Measurements from ENCODE around the gene DGKA.
A peak's percentile ranks its signal among the peaks of the same experiment; 100 is the strongest.
"Not testable (repeated sequence)": the region's sequence is repeated elsewhere in the genome, so short reads cannot be mapped to it uniquely, and the experiment has no call there.

Gene DGKA

DNA sequence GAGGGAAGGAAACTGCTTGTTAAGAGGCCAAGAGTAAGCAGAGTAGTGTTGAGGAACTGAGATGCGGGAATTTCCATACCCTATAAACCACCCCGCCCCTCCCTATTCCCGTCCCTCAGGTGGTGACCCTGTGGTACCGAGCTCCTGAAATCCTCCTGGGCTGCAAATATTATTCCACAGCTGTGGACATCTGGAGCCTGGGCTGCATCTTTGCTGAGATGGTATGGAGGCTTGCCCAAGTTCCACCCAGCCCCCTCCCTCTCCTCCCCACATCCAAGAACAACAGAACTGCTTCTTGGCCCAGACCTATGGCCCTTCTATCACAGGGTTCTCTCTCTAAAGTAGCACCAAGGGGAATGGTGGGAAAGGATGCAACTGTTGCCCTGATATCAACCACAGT is 38.4 kb downstream of the DGKA start:
- DNase-seq (ENCODE audit: low spot score) = no peak

DNA sequence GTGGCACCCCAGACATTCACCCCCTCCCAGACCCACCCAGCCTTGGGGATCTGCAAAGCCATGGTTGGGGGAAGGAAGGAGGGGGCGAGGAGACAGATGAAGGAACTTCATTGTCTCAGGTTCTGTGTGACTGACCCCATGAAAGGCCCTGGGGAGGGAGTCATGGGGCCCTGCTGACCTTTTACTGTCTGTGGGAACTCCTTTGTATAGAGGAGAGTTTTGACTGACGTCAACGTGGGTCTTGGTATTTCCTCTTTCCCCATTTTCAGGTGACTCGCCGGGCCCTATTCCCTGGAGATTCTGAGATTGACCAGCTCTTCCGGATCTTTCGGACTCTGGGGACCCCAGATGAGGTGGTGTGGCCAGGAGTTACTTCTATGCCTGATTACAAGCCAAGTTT is 39.8 kb downstream of the DGKA start:
- DNase-seq (ENCODE audit: low spot score) = no peak

DNA sequence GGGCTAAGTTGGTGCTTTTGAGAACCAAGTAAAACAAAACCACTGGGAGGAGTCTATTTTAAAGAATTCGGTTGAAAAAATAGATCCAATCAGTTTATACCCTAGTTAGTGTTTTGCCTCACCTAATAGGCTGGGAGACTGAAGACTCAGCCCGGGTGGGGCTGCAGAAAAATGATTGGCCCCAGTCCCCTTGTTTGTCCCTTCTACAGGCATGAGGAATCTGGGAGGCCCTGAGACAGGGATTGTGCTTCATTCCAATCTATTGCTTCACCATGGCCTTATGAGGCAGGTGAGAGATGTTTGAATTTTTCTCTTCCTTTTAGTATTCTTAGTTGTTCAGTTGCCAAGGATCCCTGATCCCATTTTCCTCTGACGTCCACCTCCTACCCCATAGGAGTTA is 41.1 kb downstream of the DGKA start:
- peak; percentile 65 for DNase-seq (ENCODE audit: low spot score)

DNA sequence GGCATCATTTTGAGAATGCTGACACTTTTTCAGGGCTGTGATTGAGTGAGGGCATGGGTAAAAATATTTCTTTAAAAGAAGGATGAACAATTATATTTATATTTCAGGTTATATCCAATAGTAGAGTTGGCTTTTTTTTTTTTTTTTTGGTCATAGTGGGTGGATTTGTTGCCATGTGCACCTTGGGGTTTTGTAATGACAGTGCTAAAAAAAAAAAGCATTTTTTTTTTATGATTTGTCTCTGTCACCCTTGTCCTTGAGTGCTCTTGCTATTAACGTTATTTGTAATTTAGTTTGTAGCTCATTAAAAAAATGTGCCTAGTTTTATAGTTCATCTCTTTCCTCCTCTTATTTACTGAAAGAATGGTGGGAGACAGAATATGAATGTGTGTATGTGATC is 41.5 kb downstream of the DGKA start:
- DNase-seq (ENCODE audit: low spot score) = no peak

DNA sequence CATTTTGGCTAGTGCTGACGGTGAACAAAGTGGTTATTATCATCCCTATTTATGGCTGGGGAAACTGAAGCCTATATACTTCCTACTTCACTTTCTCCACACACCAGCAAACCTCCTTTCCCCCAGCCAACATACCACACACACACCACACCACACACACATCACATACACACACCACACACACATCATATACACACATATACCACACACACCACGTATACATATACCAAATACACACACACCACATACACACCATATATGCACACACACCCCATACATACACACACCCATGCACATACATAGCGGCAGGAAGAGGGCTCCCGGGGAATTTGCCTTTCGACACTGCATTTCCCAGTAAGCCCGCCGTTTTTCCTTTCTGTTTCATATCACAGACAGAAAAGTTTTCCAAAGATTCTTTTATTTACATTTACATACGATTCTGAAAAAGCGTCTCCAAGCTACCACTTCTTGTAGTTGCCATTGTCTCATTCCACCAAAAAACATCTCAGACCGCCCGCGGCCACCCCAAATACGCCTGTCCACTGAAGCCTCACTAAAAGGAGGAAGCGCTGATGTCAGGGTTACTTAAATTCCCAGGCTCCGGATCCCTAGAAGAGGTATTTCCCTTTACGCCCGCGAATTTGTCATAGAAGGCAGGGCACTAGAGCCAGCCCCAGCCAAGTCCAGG is 42.1 kb downstream of the DGKA start:
- no peak for DNase-seq (ENCODE audit: low spot score)

DNA sequence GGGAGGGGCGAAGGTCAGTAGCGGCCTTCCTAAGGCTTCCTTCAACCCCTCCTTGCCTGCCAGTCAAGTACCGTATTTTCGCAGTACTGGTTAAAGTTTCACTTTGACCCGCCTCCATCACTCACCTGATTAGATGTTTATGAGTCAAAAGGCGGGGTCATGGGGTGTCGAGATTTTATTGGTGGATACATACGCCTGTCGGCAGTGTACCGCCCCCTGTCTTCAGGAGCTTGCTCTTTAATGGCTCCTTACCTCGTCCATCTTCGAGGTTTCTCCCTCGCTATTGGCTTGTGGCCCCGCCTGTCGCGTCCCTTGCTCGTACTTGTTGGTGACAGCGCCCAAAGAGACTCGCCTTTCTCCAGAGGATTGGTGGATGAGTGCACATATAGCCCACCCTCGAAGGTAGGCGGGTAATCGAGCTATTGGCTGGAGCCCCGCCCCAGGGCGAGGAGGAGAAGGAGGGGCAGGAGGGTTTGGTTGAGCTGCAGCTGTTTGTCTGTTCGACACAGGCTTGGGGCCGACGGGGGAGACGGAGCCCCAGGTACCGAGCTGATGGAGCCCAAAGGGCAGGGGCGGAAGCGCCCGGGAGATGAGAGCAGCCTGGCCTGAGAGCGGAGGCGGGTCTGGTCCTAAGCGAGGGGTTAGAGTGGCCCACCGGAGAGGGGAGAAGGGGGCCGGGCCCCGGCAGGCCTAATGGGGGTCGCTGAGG is 42.8 kb downstream of the DGKA start, which contains the start of gene RAB5B:
Gene RAB5B (plus strand): TSS at position 480 of the 709 bp plus-strand sequence. CDS start 12,883 bp downstream, outside the sequence.
- DNase-seq (ENCODE audit: low spot score) = peak; percentile 95

DNA sequence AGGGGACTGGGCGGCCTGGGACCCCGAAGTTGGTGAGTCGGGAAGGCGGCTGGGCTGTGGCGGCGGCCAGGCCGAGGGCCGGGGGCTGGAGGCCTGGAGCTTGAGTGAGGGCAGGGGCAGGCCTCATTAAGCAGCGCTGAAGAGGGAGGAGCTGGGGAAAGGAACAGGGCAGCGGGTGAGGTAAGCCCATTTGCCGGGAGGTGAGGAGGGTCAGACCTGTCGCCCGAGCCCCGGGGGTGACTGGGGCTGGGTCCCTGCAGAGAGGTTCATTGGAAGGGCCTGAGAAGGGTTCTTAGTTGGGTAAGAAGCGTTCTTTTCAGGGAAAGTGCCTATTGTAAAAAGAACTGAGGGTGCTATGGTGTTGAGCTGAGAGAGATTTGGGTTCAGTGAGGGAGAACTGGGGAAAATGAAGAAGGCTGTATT is 43.4 kb downstream of the DGKA start:
- peak; percentile 68 for DNase-seq (ENCODE audit: low spot score)

DNA sequence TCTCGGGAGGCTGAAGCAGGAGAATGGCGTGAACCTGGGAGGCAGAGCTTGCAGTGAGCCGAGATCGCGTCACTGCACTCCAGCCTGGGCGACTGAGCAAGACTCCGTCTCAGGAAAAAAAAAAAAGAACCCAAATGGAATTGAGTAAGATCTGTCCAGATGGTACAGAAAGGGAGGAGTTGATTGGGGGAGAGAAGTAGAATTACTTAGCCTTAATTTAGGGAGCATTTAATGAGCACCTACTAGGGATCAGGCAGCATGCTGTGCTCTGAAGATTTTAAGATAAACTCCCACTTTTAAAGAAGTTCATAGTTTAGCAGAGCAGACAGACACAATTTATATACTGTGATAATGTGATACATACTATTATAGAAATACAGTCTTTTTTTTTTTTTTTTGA is 47.4 kb downstream of the DGKA start:
- DNase-seq (ENCODE audit: low spot score) = no peak

DNA sequence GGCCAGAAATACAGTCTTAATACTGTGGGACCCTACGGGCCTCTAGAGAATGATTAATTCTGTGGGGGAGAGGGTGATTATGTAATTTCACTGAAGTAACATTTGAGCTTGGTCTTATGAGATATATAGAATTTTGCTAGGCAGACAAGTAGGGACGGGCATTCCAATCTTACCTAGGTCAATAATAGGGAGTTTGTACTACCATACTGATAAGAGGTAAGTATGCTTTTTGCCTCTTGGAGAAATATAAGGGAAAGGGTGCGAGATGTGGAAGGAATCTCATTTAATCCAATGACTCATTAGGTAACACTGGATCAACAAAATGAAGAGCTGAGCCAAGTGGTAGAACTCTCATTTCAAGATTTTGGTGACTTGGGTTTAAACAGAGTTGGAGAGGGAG is 48.1 kb downstream of the DGKA start:
- DNase-seq (ENCODE audit: low spot score) = no peak

DNA sequence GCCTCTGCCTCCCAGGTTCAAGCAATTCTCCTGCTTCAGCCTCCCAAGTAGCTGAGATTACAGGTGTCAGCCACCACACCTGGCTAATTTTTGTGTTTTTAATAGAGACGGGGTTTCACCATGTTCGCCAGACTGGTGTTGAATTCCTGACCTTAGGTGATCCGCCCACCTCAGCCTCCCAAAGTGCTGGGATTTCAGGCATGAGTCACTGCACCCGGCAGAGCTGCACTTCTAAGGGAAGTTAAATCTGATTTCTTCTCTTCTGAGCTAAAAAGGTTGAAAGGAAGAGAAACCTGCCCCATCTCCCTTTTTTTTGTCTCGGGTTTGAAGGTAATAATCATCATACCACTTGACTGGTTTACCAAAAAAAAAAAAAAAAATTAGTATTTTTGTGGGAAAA is 50.9 kb downstream of the DGKA start:
- not testable (repeated sequence) for DNase-seq (ENCODE audit: low spot score)

DNA sequence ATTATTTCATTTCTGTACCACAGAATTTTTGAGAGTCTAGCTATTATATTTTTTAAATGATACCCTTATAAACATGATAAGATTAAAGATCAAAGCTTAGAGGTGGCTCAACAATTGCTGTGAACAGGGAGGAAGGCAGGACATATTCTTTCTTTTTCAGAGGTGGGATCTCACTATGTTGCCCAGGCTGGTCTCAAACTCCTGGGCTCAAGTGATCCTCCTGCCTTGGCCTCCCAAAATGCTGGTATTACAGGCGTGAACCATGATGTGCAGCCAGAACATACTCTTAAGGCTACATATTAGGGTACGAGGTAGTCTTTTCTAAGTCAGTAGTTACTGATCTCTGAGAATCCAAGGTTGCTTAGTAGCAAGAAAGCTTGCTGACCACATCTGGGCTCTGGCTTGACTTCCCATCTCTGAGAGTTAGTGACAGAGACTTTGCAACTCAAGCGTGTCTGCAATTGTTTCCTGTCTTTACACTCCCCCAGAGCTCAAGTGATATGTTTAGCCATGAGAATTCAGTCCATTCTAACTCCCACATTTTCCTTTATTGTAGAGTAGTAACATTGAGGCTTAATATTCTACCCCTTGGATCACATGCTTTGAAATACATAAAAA is 51.5 kb downstream of the DGKA start:
- no peak for DNase-seq (ENCODE audit: low spot score)

DNA sequence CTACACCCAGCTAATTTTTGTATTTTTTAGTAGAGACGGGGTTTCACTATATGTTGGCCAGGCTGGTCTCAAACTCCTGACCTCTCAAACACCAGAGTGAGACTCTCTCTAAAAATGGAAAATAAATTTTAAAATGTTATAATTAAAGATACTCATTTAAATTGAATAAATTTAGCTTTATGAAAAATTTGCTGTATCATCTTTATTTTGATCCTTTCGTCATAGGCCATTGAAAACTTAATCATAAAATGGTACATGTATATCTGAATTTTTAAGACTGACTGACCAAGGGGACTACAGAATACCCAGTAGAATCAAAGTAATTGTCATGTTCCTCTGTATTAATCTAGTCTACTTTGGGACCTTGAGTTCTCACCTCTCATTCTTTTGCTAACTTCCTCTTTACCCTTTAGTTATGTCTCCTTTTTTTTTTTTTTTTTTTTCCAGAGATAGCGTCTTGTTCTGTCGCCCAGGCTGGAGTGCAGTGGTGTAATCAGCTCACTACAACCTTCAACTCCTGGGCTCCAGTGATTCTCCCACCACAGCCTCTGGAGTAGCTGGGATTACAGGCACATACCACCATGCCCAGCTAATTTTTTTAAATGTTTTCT is 52.4 kb downstream of the DGKA start:
- no peak for DNase-seq (ENCODE audit: low spot score)

DNA sequence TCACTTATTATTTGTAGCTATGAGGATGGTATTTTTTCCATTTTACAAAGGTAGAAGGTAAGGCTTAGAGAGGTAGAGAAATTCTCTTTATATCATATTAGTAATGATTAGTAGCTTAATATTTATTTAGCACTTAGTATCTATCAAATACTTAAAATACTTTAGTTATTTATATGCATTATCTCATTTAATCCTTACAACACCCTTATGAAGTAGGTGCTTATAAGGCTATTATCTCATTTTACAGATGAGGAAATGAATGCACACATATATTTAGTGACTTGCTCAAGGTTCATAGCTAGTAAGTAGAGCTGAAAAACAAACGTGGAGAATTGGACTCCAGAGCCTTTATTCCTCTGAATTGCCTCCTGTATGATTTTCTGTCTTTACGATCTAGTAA is 53.9 kb downstream of the DGKA start:
- DNase-seq (ENCODE audit: low spot score) = no peak

DNA sequence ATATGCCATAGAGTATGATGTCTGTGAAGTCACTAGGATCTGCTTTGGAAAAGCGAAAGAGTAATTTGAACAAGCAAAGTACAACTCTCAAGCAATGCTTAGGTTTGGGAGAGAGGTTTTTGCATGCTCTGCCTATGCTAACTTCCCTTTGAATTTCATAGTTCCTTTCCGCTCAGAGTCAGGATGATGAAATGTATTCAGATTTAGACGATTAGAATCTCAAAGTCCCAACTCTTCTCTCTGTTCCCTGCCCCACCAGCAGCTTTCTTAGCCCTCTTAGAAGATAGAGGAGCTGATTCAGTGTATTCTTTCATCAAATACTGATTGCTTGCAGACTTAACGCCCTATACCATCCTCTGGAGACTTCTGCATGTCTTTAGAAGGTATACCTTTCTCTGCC is 54.4 kb downstream of the DGKA start:
- no peak for DNase-seq (ENCODE audit: low spot score)

DNA sequence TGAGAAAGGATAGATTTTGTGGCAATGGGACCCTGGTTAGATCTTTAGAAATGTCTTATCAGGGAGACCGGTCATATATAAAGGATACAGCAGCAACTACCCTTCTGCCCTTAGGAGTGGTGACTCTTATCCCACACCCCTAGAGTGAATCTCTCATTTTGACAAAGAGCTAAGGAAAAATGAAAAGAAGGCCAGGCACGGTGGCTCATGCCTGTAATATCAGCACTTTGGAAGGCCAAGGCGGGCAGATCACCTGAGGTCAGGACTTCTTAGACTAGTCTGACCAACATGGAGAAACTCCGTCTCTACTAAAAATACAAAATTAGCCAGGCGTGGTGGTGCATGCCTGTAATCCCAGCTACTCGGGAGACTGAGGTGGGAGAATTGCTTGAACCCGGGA is 55.0 kb downstream of the DGKA start:
- not testable (repeated sequence) for DNase-seq (ENCODE audit: low spot score)

DNA sequence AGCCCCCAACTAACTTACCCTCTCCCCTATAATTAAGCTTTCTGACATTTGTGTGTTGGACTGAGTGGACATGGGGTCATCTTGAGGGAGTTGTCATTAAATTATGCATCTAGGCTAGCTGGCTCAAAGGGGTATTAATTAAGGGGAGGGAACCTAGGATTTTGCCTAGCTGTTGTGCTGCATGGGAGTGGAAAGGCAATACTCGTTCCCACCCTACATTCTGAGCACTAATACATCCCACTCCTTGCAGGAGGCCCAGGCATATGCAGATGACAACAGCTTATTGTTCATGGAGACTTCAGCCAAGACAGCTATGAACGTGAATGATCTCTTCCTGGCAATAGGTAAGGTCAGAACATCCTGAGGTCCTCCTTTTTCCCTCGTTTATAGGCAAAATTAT is 60.1 kb downstream of the DGKA start:
- no peak for DNase-seq (ENCODE audit: low spot score)

DNA sequence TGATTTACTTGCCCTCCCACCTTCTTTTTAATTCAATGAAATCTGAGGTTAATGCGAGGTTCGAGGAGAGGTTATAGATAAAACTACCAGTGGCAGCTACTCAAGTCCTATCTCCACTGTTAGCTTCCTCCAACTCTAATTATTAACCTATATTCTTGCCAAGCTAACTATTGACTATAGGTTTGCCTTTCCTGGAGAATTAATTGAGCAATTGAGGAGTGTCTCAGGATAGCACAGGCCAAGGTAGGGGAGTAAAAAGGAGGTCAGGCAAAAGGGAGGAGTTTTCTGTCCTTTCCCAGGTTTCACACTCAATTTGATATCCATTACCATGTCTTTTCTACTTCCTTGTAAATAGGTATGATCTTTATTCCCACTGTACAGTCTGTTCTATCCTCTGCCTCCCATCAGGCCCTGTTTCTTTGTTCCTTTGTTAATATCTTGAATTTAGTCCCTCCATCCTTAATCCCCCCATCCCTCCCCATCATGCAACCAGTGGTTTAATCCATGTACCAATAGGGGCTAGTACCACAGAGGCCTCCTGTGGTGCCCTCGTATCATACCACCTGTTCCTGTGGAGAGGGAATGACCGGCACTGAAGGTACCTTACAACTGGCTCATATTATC is 62.4 kb downstream of the DGKA start:
- DNase-seq (ENCODE audit: low spot score) = no peak

DNA sequence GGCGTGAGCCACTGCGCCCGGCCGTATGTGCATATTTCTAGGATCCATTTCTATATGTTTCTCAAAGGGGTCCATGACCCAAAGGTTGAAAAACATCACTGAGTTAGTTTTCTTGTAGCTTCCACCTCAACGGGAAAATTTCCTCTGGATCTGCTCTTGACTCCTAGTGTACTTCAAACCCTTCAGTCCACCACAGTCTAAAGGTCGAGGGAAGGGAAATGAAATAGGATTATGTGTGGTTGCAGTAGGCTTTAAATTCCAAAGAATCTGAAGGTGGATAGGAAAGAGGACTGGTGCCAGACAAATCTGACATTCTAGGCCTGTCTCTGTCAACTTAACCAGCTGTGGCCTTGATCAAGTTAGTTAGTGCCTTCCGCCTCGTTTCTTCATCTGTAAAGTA is 64.4 kb downstream of the DGKA start:
- no peak for DNase-seq (ENCODE audit: low spot score)

DNA sequence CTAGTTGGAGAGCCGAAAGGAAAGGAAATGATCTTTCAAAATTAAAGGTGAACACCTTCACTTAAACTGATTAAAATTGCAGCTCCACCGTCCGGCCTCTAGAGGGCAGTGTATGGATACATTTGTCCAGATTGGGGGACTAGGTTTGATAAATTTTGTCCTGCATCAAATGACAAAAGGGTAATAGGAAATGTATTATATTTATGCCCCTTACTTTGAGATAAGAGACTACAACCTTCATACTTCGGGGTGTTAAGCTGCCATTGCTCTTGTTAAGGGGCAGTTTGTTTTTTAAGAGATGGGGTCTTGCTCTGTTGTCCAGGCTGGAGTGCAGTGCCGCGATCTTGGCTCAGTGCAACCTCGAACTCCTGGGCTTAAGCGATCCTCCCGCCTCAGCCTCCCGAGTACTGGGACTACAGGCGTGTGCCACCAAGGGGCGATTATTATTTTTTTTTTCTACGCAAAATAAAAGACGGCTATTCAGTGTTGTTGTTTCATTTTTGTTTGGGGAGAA is 65.3 kb downstream of the DGKA start:
- DNase-seq (ENCODE audit: low spot score) = peak; percentile 59

DNA sequence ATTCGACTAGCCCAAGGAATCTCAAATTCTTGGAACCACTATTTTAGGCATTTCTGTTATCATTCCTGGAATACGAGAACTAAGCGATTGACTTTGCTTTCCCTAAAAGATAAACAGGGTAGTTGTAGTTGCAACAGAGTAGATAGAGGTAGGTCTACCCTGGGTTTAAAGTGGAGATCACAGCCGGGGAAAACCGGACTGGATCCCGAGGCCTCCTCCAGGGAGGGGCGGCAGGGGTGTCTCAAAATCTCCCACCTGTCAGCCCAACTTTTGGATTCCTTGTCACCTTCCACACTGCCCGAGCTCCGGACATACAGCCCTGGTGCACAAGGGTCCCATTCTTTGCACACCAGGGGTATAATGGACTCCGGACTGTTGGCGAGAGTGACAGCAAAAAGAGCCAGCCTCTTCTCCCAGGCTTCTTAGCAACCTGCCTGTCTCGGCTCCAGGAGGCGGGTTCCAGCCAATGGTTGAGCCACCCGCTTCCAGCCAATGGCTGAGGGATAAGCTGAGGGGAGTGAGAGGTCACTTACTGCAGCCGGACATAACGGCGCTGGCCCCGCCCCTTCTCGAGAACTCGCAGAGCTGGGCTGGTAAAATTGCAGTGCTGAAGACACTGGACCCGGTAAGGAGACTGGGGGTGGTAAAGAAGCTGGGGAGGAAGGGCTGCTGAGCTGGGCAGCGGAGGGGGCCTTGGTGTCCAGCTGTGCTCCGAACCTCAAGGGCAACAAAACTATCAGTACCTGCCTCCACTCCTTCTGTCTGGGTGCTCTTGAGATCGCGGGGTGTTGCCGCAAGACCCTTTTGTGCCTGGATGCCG is 66.0 kb downstream of the DGKA start, which contains the start of gene SUOX:
Gene SUOX (plus strand): TSS at position 562 of the 820 bp plus-strand sequence. CDS start 4,946 bp downstream, outside the sequence.
- DNase-seq (ENCODE audit: low spot score) = peak; percentile 98

DNA sequence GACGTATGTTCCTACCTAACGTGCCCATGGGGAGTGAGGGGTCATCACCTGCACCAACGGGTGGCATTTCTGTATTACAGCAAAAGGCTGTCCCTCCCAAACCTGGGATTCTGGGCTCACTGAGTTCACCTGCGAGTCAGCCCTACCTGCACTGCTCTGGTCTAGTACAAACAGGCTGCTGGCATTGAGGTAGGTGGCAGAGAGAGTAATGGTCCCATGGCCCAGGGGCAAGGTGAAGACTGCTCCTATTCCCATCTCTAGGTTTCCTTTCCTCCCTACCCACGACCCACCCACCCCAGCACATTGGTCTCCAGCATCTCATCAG is 66.5 kb downstream of the DGKA start:
- no peak for DNase-seq (ENCODE audit: low spot score)
